NCI-H2196 (cell line): ENCODE data around the gene KCNQ4.

ENCODE experiments used
- DNase-seq: peaks from one replicate; lab custom pipeline; 2025; ENCODE audit not compliant: unreplicated experiment; lab: John Stamatoyannopoulos, UW

KCNQ4 gene

DNA sequence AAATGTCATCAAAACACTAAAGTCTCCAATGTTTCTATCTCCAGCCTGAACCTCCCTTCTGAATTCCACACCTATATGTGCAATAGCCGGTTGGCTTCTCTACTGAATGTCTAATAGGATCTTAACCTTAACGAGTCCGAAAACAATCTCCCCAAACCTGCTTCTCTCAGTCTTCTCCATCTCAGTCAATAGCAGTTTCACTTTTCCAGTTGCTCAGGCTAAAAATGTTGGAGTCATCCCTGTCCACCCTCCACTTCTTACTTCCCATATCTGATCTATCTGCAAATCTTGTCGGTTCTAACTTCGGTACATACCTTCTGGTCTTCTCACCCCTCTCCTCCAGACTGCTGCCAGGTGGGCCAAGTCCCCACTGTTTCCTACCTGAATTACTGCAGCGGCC, 104.1 kb downstream of the KCNQ4 start:
- DNase-seq, result no peak
